IPS-NIHi7 (cell line): ENCODE measurements around the gene MAP1B.

Experiments used
- DNase-seq: peaks from one replicate; pipeline ENCODE4 v3.0.0; 2012; ENCODE audit warnings: mixed read lengths; ENCODE audit errors: extremely low spot score

The MAP1B gene

DNA sequence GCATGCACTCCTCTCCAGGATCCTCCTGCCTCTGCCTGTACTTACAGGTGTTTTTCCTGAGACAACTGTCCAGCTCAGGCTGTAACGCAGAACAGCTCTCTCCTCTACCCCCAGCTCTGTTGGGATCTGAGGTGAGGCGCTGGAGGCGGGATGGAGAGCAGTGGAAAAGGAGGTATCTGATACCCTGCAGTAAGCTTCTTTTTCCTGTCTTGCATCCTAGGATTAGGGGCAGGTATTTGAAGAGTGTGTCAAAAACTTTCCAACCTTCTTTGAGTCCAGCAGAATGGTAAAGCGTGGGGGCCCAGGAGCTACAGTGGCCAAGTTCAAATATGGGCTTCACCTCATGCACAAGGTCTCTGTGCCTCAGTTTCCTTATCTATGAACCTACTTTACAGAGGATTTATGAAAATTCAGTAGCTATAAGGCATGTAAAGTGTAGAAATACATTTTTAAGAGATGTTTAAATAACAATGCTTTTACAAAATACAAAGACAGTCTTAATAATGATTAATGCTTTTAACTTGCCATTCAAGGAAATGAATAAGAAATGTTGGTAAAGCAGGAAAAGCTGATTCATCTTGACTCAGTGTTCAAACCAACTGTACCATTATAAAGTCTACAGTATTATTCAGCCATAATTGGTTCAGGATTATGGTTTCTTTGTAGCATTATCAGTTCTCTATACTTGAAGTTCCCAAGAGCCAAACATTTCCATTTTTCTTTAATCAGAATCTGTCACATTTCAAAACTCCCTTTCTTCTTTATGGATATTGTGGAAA, 26.1 kb downstream of the MAP1B start:
- no peak for DNase-seq

DNA sequence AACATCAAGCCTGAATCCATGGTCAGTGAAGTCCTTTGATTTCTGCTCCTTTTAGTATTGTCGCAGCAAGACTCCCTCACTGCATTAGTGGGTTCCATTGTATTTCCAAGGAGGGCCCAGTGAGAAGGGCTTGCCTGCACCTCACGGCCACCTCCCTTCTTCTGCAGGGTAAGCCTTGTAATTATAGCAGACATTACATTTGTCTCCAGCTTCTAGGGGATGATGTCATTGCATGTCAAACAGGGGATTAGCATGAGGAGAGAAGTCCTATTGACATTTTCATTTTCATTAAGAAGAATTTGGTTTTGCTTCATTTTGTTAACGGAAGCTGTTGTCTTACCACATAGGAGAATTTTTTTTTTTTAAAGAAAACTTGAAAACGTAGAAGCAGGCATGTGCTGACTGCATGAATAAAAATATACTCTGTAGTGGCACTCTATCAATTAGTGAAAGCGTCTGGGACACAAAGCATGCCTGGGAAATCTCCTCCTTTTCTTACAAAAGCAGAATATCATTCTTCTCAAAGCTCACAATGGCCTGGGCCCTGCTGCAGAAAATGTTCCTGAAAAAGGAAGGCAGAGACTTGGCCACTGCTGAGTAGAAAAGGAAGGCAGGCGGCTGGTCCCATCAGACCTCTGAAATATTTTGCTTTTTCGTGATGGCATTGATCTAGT, 27.1 kb downstream of the MAP1B start:
- no peak for DNase-seq

DNA sequence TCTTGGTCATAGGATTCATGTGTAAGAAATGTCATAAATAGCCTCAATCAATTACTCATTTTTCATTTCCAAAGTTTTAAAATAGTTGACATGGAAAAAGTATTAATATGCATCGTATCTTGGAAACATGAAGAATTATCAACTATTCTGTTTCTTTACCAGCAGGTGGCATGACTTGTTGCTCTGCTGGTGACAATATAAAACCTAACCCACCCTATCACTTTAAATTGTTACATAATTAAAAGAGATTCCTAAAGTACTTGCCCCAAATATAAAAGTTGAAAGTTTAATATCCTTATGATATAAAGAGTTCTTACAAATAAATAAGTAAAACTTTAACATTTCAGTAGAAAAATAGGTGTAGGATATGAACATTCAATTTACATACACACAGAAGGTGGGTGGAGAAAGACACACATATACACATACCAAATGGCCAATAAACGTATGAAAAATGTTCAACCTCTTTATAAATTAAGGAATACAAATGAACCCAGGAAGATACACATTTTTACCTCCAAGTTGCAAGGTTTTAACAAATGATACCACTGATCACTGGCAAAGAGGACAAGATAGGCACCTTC, 30.6 kb downstream of the MAP1B start:
- no peak for DNase-seq

DNA sequence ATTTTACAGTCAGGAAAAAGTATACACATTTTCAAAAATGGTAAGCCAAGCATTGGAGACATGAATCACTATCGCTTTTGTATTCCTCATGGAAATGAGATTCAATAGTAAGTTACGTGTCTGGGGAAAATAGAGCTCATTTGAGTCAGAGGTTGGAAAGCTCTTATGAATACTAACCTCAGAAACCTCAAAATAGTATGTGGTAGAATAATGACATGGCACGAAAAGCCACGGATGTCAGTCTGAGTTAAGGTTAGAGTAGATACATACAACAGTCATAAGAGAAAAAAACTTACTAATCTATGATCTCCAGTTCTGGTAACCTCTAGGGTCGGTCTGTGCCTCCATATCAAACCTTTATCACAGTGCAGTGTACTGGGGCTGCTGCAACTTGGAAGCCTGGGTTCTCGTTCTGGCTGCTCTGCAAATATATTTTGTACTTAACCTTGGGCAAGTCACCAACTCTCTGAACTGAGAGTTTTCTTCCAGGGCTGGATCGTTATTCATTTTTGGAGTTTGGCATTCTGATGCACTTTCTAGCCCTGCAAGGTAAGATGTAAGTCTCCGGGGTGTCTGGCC, 31.8 kb downstream of the MAP1B start:
- no peak for DNase-seq

DNA sequence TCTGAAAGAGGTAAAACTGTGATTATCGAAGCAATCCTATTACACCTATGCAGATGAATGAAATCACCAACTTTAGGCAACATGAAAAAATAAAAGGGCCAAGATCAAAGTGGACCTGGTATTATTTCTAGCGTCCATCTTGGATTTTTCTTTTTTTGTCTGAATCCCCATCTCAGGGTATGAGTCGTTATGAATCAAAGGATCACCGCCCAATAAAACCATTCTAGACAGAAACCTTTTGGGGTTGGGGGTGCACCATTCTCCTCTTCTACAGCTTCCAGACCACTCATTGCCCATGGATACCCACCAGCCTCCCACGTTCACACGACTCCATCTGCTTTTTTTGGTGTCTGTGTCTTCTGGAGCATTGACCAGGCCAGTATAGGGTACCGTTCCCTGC, 33.4 kb downstream of the MAP1B start:
- no peak for DNase-seq

- DNase-seq = no peak
Measured at GRCh38 chr5:72141440-72142355, 34.4 kb downstream of the MAP1B start.

GRCh38 chr5:72144762-72145161, 37.5 kb downstream of the MAP1B start:
- no peak for DNase-seq

GRCh38 chr5:72145348-72145747, 38.1 kb downstream of the MAP1B start:
- no peak for DNase-seq

DNA sequence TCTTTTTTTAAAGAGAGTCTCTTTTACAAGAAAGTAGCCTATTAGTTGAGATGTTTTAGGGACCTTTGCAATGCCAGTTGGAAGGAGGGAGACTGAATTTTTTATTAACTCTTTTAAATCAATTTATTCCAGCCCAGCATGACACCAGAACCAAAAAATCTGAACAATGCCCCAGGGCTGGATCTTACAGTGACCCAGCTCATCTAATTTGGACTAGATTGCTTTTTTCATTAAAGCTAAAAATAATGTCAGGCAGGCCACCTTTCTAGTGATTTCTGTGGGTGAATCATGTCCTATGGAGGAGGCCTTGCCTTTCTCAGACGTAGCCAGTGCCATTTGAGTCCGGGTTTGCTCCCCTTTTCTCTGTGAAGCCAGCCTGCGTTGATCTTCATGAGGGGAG, 38.8 kb downstream of the MAP1B start:
- no peak for DNase-seq

- DNase-seq = no peak
Measured at GRCh38 chr5:72147569-72147968, 40.3 kb downstream of the MAP1B start.

DNA sequence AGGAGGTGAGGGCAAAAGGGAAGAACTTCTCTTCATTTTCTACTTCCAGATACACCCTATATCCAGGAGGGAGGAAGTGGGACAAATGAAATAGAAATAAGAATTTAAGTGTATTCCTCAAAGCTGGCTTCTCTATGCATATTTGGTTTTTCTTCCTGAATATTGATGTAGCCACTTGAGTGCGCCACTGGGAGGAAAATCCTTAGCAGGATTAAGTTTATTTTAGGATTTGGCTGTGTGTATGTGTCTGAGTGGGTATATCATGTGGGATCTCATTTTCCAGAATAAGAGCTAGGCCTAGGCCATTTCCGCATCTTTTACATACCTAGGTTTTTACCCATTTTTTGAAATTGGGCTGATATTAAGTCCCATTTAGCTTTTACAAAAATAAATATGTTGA, 42.5 kb downstream of the MAP1B start:
- DNase-seq = no peak

DNA sequence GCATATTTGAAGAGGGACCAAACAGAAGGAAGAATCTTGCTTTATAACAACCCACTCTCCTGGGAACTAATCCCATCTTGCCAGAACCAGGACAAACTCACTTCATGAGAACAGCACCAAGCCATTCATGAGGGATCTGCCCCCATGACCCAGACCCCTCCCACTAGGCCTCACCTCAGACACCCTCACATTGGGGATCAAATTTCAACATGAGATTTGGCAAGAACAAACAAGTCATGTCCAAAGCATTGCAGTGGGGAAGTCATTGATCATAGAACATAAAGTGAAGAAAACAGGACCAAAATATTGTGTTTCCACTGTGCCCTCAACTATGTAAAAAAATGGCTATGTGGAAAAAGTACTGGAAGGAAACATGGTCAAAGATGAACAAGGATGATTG, 43.9 kb downstream of the MAP1B start:
- no peak for DNase-seq

GRCh38 chr5:72151646-72152045, 44.4 kb downstream of the MAP1B start:
- DNase-seq = no peak

DNA sequence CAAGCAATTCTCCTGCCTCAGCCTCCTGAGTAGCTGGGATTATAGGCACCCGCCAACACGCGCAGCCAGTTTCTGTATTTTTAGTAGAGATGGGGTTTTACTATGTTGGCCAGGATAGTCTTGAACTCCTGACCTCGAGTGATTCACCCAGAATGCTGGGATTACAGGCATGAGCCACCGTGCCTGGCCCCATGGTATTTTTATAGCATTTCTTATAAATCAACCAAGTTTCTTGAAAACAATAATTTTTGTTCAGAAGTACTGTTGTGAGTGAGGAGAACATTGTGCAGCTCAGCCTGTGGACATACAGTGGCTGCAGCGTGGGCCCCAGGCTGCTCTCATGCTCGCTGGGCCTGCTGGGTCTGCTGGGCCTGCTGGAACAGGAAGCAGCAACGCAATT, 45.3 kb downstream of the MAP1B start:
- no peak for DNase-seq

DNA sequence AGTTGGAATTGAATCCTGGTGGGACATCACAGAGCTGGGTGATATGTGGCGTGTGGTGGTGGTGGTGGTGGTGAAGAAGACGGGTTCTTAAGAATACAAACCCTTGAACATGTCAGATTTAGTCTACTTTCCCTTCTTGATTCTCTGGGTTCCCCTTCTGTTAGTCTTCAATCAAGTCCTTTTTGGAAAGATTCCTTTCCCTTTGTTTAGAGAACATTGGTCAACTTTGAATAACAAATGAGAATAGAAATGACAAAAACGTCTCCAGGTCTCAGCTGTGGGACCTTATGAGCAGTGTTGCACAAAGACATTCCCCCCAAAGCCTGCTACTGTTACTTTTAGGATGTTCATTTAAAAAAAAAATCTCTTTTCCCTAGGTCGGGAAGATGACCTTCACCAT, 46.3 kb downstream of the MAP1B start:
- no peak for DNase-seq

DNA sequence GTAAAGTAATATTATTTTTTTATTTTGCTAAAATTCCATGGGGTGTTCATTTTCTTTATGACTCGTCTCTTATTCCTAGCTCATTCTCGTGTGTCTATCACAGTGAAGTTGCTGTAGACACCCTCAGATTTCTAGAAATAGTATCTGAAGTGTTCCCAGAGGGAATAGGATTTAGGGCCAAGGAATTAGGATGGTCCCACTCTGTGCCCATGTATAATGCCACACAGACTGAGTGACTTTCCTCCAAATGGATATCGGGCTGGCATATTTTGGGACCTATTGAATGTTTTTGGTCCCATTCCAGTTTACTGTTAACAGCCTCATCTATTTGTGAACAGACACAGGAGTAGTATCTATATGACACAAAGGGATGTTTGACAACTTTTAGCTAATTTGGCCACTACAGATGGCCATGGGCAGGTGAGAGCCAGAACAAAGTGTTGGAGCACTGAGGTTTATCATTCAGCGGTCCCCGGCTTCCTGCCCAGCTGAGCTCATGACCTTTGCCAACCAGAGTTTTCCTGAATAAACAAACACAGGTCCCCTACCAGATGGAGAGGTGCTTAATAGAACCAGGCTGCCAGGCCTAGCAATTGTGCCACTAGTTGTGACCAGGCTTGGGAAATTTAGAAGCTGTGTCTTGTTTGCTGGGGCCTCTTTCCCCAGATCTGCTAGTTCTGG, 46.9 kb downstream of the MAP1B start:
- DNase-seq = no peak

DNA sequence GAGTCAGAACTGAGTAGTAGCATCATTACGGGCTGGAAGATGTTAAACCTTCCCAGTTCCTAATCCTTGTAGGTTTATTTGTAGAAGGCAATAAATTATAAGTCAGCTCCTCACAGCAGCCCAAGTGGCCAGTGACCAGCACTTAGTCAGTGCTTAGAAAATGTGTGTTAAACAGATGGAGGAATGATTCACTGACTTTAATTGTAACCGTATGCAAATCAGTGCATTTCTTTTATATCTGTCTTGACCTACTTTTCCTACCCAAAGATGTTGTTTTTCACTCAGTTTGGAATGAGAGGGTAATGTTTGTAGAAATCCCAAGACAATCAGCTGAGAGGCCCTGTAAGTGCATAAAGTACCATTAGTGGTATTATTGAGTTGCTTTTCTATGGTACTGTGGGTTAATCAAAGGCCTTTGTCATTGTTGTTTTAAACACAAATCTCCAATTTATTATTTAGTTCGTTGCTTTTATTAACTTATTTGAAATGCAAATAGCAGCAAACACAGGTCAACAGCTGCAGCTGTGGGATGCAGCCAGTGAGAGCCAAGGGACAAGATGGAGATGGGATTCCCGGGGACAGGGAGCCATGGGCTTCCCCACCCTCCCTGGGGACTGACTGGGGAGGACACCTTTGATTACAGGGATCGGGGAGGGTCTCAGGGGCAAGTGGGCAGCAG, 49.8 kb downstream of the MAP1B start:
- DNase-seq = no peak

GRCh38 chr5:72157625-72157962, 50.3 kb downstream of the MAP1B start:
- no peak for DNase-seq

GRCh38 chr5:72159501-72159911, 52.2 kb downstream of the MAP1B start:
- no peak for DNase-seq

DNA sequence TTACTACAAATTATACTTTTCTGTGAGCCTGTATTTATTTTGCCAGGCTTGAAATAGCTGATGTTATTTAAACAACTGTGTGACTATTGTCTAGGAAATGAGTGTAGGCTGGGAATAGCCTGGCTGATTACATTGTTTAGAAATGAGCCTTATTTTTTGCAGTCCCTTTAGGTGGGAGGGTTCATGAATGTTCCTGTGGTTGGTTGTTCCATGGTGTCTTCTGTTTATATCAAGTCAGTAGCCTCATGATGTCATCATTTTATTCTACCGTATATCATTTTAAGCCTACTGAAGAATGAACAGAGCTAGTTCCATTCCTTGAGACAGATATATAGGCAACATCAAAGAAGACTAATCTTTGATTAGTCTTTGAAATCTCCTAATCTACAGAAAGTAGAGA, 53.1 kb downstream of the MAP1B start:
- no peak for DNase-seq

DNA sequence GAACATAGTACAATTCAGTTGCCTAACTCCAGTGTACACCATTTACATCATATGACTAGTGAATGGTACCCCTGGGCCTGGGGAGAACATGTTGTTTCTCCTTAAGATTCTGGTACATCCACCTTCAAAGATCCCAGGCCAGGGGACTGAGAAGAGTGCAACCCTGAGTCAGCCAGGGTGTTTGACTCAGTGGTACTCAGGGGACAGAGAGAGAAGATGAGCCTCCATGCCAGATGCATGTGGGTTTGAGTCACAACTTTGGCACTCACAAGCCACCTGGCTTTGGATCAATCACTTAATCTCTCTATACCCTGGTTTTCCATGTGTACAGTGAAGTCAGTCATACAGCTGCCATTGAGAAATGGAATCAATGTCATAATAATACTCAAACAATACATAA, 53.7 kb downstream of the MAP1B start:
- DNase-seq = no peak
